ENCODE data around the gene RAP2A.

Gene RAP2A

DNA sequence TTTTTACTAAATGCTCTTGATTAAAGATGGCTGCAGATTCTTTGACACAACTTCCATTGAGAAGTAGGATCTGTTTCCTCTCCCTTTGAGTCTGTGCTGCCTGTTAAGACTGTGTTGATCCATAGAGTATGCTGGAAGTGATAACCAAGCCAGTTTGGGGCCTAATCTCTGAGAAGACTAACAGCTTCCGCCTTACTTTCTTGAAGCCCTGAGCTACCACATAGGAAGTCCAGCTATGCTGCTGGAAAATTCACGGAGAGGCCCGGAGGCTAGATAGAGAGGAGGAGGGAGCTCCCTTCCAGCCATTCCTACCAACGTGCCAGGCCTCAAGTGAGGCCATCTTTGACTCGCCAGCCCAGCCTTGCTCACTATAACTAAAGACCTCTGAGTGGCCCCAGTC, 12.5 kb downstream of the RAP2A start:
- TF ChIP-seq, protein P1, sequence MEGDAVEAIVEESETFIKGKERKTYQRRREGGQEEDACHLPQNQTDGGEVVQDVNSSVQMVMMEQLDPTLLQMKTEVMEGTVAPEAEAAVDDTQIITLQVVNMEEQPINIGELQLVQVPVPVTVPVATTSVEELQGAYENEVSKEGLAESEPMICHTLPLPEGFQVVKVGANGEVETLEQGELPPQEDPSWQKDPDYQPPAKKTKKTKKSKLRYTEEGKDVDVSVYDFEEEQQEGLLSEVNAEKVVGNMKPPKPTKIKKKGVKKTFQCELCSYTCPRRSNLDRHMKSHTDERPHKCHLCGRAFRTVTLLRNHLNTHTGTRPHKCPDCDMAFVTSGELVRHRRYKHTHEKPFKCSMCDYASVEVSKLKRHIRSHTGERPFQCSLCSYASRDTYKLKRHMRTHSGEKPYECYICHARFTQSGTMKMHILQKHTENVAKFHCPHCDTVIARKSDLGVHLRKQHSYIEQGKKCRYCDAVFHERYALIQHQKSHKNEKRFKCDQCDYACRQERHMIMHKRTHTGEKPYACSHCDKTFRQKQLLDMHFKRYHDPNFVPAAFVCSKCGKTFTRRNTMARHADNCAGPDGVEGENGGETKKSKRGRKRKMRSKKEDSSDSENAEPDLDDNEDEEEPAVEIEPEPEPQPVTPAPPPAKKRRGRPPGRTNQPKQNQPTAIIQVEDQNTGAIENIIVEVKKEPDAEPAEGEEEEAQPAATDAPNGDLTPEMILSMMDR (IDR thresholded peaks at IDR 0.05) = no peak
- no peak for DNase-seq (ENCODE audit: low spot score)
- Histone ChIP-seq H3K4me3 (no peak overlapping the region), H3K27ac (no peak overlapping the region)

DNA sequence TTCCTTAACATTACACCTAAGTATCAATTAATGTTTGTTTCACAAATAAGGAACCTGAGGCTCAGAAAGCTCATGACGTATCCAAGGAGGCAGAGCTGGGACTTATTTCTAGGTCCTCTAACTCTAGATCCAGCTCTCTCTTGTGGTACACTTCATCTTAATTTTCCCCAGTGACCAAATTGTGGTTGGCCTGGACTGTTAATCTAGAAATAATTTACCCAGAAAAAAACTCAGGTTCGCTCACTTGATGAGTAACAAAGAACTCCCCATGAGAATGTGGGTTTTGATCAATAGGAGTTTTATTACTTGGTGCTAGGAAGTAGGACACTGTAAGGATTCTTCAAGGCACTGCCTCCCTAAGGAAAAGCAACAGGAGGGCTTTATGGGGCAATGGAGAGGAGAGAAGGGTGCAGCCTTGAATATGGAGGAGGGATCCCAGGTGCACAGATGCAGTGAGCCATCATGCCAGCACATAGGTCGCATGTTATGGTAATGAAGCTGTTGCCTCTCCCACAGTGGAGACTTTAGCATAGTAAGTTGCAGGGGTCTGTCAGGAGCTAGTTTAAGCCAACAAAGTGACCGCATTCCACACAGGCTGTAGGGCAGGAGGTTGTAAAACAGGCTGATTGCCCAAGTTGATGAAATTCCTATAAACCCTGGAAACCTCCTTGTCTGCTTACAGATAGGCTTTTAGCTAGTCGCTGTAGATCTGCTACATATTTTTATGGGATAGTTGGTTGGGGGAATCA, 14.7 kb downstream of the RAP2A start:
- H3K27ac ChIP-seq = no peak overlapping the region
- DNase-seq (ENCODE audit: low spot score) = no peak
- H3K4me3 ChIP-seq = no peak overlapping the region
- TF ChIP-seq, protein P1 (IDR thresholded peaks at IDR 0.05) = no peak

DNA sequence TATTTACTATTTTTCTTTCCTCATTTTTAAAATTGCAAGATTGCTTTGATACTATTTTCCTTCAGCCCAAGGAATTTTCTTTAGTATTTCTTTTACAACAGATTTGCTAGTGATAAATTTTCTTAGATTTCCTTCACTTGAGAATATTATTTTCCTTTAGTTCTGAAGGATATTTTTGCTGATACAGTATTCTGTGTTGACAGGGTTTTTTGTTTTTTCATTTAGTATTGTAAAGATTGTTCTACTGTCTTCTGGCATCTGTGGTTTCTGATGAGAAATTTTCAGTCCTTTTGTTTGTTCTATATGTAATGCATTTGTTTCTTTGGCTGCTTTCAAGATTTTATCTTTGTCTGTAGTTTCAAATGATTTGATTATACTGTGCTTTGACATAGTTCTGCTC, 20.7 kb downstream of the RAP2A start:
- Histone ChIP-seq H3K27ac (no peak overlapping the region), H3K4me3 (no peak overlapping the region)
- TF ChIP-seq, protein P1 (IDR thresholded peaks at IDR 0.05) = no peak
- no peak for DNase-seq (ENCODE audit: low spot score)

DNA sequence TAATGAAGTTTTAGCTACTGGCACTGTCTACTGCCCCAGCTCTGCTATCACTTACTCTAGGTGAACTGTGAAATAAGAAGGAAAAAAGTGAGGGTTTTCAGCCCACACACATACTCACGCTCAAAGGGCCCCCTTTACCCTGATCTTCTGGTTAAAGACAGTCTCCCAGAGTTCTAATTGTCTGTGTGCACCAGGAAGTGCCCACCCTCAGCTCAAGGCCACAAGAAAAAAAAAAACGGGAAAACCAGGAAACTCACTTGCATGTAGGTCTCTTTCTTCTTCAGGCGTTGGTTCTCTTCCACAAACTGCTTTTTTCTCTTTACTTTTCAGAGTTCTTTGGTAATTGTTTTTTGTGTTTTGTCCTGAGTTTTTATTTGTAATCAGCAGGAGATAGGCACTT, 22.1 kb downstream of the RAP2A start:
- DNase-seq (ENCODE audit: low spot score) = no peak
- Histone ChIP-seq H3K27ac (no peak overlapping the region), H3K4me3 (no peak overlapping the region)
- TF ChIP-seq, protein P1 (IDR thresholded peaks at IDR 0.05) = no peak

DNA sequence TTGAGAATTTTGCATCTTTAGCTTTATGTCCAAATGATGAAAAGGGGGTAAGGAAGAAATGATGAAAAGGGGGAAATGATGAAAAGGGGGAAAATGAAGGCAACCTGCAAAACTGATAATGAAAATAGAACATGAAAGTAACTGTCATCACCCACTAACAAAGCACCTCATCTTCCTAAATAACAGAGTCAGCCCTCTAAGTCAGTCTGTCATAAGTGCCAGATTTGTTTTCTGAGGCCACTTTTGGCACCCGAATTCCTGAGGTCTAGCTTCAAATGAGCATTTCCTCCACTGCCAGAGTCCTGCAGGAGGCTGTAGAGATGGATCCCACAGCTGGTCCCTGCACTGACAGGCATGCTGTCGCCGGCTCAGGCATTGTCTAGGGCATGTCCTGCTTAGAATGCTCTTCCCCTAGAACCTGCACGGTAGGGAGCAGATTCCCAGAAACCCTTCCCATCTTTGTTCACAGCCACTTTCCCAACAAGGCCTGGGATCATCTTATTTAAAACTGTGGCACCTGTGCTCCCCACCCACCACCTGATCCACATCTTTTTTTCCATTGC, 25.3 kb downstream of the RAP2A start:
- TF ChIP-seq, protein P1 (IDR thresholded peaks at IDR 0.05) = no peak
- peak overlapping the region; percentile 44 for H3K4me3 ChIP-seq
- DNase-seq (ENCODE audit: low spot score) = no peak
- H3K27ac ChIP-seq = peak overlapping the region in 1 of 2 donors; percentile 54

DNA sequence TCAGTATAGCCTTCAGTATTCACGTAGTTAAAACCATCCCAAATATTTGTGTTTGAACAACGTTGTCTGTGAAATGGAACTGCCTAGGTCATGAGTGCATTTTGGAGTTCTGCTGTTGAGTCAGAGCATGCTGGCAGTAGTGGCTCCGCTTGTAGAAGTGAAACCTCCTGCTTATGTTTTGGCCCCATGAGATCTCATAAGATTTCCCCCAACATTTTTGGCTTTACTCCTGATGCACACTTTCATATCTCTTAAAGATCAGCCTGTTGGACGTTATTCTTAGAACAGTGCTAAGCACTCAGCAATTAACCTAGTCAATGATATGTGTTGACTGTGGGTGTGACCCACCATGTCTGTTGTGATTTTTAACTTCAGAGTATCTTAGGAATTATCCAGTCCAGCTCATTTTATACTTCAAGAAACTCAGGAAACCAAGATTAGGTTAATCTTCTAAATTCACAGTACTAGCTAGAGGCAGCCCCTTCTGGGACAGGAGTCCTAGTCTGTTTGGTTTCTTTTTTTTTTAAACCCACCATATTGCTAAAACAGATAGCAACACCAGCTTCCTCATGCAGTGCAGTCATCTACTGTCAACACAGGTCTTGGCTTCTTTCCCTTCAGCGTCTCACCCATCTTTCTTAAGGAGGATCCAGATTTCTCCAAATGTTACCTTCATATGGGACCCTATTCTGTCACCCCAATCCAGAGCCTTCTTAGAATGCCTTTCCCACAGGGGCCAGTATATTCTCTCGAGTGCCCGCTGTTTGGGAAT, 26.2 kb downstream of the RAP2A start:
- TF ChIP-seq, protein P1 (IDR thresholded peaks at IDR 0.05) = no peak
- no peak for DNase-seq (ENCODE audit: low spot score)

More for the DNA sequence above, 26.2 kb downstream of the RAP2A start:
- peak overlapping the region; percentile 6 to 54 for H3K27ac ChIP-seq
- H3K4me3 ChIP-seq = peak overlapping the region; percentile 44

Measured in coronary artery (tissue), 2 donors.